Measurements from ENCODE around the gene ERC2.

DNA sequence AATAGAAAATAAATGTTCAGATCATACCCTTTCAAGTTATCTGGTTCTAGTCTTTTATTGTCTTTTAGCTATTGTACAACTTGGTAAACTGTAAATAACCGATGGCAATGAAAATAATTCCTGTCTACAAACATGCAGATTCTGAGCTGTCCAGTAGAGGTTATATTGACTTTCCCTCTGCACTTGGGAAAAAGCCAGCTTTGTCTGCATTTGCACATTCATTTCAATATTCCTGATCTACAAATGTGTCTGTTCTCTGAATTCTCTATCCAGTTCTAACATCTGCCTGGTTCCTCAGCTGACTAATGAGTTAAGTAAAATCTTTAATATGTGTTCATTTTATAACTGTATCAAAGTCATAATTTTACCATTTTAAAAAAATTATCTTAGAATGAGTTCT, 408.5 kb downstream of the ERC2 start:
- TF ChIP-seq, protein P1, sequence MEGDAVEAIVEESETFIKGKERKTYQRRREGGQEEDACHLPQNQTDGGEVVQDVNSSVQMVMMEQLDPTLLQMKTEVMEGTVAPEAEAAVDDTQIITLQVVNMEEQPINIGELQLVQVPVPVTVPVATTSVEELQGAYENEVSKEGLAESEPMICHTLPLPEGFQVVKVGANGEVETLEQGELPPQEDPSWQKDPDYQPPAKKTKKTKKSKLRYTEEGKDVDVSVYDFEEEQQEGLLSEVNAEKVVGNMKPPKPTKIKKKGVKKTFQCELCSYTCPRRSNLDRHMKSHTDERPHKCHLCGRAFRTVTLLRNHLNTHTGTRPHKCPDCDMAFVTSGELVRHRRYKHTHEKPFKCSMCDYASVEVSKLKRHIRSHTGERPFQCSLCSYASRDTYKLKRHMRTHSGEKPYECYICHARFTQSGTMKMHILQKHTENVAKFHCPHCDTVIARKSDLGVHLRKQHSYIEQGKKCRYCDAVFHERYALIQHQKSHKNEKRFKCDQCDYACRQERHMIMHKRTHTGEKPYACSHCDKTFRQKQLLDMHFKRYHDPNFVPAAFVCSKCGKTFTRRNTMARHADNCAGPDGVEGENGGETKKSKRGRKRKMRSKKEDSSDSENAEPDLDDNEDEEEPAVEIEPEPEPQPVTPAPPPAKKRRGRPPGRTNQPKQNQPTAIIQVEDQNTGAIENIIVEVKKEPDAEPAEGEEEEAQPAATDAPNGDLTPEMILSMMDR (conservative IDR thresholded peaks at IDR 0.05; ENCODE audit: low read length) = no peak
- no peak for TF ChIP-seq EZH2phosphoT487 (IDR thresholded peaks at IDR 0.05; ENCODE audit: borderline replicate concordance)
